ENCODE results near the gene BOD1. TPM values are rescaled to one million over a fixed set of nuclear protein-coding genes. Genes with fewer than 3 reads are reported as not detected.

Gene BOD1
- 50.5 and 55.8 TPM in 2 replicates for total RNA-seq

DNA sequence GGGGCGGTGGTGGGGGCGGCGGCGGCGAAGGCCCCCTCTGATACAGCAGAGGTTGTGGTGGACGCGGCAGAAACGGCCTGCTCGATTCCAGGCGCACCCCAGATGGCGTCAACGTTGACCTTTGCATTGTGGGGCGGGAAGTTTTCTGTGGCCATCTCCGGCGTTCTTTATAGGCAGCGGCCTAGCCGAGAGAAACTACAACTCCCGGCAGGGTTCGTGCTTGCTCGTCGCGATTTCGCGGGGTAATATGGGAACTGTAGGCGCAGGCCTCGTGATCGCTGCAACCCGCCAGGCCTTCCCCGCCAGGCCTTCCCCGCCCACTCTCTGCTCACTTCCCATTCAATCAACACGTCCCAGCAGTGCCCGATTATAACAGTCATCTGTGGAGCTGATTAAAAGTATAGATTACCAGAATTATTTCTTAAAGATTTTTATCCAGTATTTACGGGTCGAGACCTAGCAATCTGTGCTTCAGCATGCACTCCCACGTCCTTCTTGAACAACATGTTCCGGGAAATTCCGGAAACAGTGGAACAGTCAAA is at the start of gene BOD1:
Gene BOD1 (minus strand): TSS at position 74 of the 542 bp plus-strand sequence. CDS start 214 bp downstream, outside the sequence.

All from mammary microvascular endothelial cell (primary cell).